Activated T-cell treated with anti-CD3 and anti-CD28 coated beads, Interleukin-2, amount 50 U/mL, for 72 hours (primary cell): ENCODE measurements around the gene PEX5L. TPM values are rescaled to one million over a fixed set of nuclear protein-coding genes. Genes with fewer than 3 reads are reported as not detected.
A peak's percentile ranks its signal among the peaks of the same experiment; 100 is the strongest.
"Not testable (repeated sequence)": the region's sequence is repeated elsewhere in the genome, so short reads cannot be mapped to it uniquely, and the experiment has no call there.

Experiments
- ATAC-seq, 2 donors: fragments of 150-1000 bp; cut with Tn5 transposase; replicated peaks in 1 of 2; 2 replicates each; pipeline ENCODE4 v1.10.0; 2021; ENCODE audit warnings: moderate library complexity in 2 of 2, mild to moderate bottlenecking in 1 of 2
- DNase-seq, 2 donors: peaks; one replicate each; pipeline ENCODE4 v3.0.0; 2021 to 2022; ENCODE audit warnings: mixed read lengths in 1 of 2
- H3K27ac Mint-ChIP-seq: one replicate; pipeline ENCODE4 v1.8.0; 2022; ENCODE audit warnings: mild to moderate bottlenecking, moderate library complexity, mixed read lengths
- H3K27me3 Mint-ChIP-seq: one replicate; pipeline ENCODE4 v1.8.0; 2022; ENCODE audit warnings: low read depth, mixed read lengths
- H3K36me3 Mint-ChIP-seq, 2 donors: one replicate each; pipeline ENCODE4 v1.8.0; 2022; ENCODE audit warnings: mixed read lengths in 2 of 2, mild to moderate bottlenecking in 1 of 2; ENCODE audit not compliant: insufficient read depth in 2 of 2
- H3K4me1 Mint-ChIP-seq: one replicate; pipeline ENCODE4 v1.8.0; 2022; ENCODE audit warnings: low read depth, mixed read lengths
- H3K4me3 Mint-ChIP-seq, 2 donors: one replicate each; pipeline ENCODE4 v1.8.0; 2022; ENCODE audit warnings: mild to moderate bottlenecking in 2 of 2, mixed read lengths in 2 of 2, moderate library complexity in 2 of 2
- H3K9me3 Mint-ChIP-seq, 2 donors: one replicate each; pipeline ENCODE4 v1.8.0; 2022; ENCODE audit warnings: mixed read lengths in 2 of 2
- total RNA-seq, 2 donors: library from RNA; stranded (reverse); gene quantifications; one replicate each; pipeline ENCODE4 v1.2.3, GENCODE V29; 2022

Gene PEX5L
- total RNA-seq, 2 donors from 2014 or later: 0.23 to 0.31 TPM

- H3K27me3 Mint-ChIP-seq: no peaks in the 10 kb centered on the region
- no peak overlapping the region for H3K4me3 Mint-ChIP-seq
- H3K9me3 Mint-ChIP-seq: no peaks in the 10 kb centered on the region
- no peak for ATAC-seq
- no peaks in the 10 kb centered on the region for H3K4me1 Mint-ChIP-seq
- no peaks in the 10 kb centered on the region for H3K36me3 Mint-ChIP-seq
- DNase-seq: no peak
- no peak overlapping the region for H3K27ac Mint-ChIP-seq
These were observed 240.3 kb downstream of the PEX5L start for GRCh38 chr3:179796421-179796820.

DNA sequence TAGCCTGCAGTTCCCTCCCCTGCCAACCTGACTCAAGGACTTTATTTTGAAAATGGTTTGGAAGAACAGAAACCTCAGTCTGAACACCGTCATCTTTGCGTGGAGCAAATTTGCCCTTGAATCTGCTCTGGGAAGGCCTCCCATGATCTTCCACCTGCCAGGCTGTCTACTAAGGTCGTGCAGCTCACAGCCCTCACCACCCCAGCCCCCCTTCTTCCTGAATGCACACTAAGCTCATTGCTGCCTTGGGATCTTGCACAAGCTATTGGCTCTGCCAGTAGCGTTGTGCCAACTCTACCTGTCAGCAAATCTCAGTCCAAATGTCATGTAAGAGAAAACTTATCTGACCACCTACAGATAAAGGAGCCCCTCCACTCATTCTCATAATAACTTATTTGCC lies 242.4 kb downstream of the PEX5L start:
- DNase-seq (no peak), ATAC-seq (no peak)
- Mint-ChIP-seq H3K36me3 (no peaks in the 10 kb centered on the region), H3K4me3 (no peak overlapping the region), H3K27me3 (no peaks in the 10 kb centered on the region), H3K9me3 (no peaks in the 10 kb centered on the region), H3K4me1 (no peaks in the 10 kb centered on the region), H3K27ac (no peak overlapping the region)

DNA sequence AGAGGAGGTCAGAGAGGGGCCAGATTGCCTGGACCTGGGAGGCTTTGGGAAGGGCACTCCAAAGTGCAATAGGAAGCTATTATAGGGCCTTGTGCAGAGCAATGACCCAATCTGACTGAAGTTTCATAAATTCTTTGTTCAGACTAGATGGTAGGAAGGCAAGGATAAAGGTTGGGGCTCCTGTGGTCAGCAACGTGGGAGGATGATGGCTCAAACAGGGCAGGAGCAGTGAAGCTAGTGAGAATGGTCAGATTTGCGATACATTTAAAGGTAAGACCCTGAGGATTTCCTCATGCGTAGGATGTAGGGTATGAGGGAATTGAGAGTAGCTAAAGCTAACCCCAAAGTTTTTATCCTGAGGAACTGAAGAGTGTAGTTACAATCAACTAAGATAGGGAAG lies 244.9 kb downstream of the PEX5L start:
- H3K36me3 Mint-ChIP-seq: no peaks in the 10 kb centered on the region
- DNase-seq (no peak), ATAC-seq (no peak)
- no peaks in the 10 kb centered on the region for H3K9me3 Mint-ChIP-seq
- no peak overlapping the region for H3K27ac Mint-ChIP-seq
- H3K4me1 Mint-ChIP-seq: no peaks in the 10 kb centered on the region
- H3K4me3 Mint-ChIP-seq: no peak overlapping the region
- H3K27me3 Mint-ChIP-seq: no peaks in the 10 kb centered on the region

GRCh38 chr3:179788996-179789395 lies 247.7 kb downstream of the PEX5L start:
- Mint-ChIP-seq H3K36me3 (no peaks in the 10 kb centered on the region), H3K4me3 (no peak overlapping the region), H3K9me3 (no peaks in the 10 kb centered on the region), H3K4me1 (no peaks in the 10 kb centered on the region), H3K27me3 (no peaks in the 10 kb centered on the region), H3K27ac (no peak overlapping the region)
- ATAC-seq: no peak
- no peak for DNase-seq

DNA sequence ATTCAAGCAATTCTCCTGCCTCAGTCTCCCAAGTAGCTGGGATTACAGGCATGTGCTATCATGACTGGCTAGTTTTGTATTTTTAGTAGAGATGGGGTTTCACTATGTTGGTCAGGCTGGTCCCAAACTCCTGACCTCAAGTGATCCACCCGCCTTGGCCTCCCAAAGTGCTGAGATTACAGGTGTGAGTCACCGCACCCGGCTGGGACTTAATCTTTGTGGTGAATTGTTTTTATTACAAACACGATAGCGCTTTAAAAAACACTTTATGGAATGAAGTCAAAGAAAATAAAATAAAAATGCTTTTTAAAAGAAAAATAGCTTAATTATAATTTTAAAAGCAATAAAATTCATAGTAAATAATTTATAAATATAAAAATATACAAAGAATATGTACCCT lies 253.9 kb downstream of the PEX5L start:
- not testable (repeated sequence) for ATAC-seq, H3K36me3 Mint-ChIP-seq, H3K4me1 Mint-ChIP-seq, H3K4me3 Mint-ChIP-seq, H3K9me3 Mint-ChIP-seq, H3K27ac Mint-ChIP-seq, H3K27me3 Mint-ChIP-seq, DNase-seq

GRCh38 chr3:179775416-179776122 lies 261.2 kb downstream of the PEX5L start:
- no peak overlapping the region for H3K27ac Mint-ChIP-seq
- peaks cover 8 to 10% of the 10 kb centered on the region in 2 donors for H3K36me3 Mint-ChIP-seq
- H3K9me3 Mint-ChIP-seq: no peaks in the 10 kb centered on the region
- no peak for ATAC-seq
- H3K27me3 Mint-ChIP-seq: no peaks in the 10 kb centered on the region
- no peaks in the 10 kb centered on the region for H3K4me1 Mint-ChIP-seq
- H3K4me3 Mint-ChIP-seq: no peak overlapping the region
- no peak for DNase-seq

DNA sequence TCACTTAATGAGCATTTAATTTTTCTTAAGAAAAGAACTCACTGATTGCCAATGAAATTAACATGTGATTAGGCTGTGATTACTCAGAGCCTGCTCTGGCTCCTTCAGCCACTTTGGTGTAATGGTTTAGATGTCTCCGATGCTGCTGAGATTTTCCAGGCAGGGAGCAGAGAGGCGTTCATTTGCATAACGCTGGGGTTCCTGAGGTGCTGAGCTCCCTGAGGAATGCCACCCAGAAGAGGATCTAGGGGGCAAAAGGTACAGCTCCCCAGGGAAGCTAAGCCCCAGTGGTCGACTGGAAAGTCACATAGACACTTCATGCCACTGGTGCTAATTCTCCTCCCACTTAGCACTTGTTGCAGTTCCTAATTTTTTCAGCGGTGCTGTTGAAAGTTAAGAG lies 264.4 kb downstream of the PEX5L start:
- Mint-ChIP-seq H3K36me3 (peaks cover 0 to 5% of the 10 kb centered on the region in 2 donors), H3K4me1 (no peaks in the 10 kb centered on the region), H3K9me3 (no peaks in the 10 kb centered on the region), H3K27ac (no peak overlapping the region), H3K27me3 (no peaks in the 10 kb centered on the region), H3K4me3 (no peak overlapping the region)
- DNase-seq (no peak), ATAC-seq (no peak)

DNA sequence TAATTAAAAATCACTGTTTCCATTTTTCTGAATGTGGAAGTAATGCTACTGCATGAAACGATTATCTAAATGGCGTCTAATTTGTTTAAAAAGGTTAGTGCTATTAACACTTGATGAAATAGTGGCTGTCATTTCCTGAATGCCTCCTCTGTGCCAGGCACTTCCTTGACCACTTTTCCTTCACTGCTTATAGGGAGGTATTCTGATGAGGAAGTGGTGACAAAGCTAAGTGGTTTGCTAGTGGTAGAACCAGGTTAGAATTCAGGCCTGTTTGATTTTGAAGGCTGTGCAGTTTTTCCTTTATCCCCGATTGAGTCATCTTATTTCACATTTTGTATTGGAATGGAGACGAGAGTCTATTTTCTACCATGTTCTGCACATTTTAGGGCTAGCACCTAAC lies 264.9 kb downstream of the PEX5L start:
- Mint-ChIP-seq H3K4me3 (no peak overlapping the region), H3K4me1 (no peaks in the 10 kb centered on the region), H3K27ac (no peak overlapping the region), H3K9me3 (no peaks in the 10 kb centered on the region), H3K27me3 (no peaks in the 10 kb centered on the region), H3K36me3 (peaks cover 0 to 9% of the 10 kb centered on the region in 2 donors)
- no peak for ATAC-seq
- DNase-seq: no peak

GRCh38 chr3:179769411-179770247 lies 267.1 kb downstream of the PEX5L start:
- Mint-ChIP-seq H3K4me1 (no peaks in the 10 kb centered on the region), H3K27ac (peak overlapping the region; percentile 38), H3K36me3 (peaks cover 0 to 11% of the 10 kb centered on the region in 2 donors), H3K27me3 (no peaks in the 10 kb centered on the region), H3K4me3 (no peak overlapping the region), H3K9me3 (no peaks in the 10 kb centered on the region)
- no peak for ATAC-seq
- DNase-seq: no peak

DNA sequence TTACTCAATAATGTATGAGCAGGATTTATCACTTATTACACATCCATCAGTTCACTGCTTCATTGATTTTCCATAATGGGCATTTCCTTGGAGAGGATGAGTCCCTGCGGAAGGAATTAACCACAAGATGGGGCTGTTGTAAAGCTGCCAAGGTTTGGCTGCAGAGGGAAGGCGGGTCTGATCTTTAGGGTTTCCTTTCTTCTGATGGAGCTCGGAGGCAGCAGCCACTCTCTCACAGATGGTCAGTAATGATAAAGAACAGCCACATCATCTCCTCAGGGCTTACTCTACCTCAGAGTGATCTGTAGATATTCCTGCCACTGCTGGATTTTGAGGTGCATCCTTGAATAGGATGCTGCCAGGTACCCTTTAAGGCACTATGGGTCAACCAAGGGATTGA lies 268.7 kb downstream of the PEX5L start:
- no peaks in the 10 kb centered on the region for H3K27me3 Mint-ChIP-seq
- H3K4me1 Mint-ChIP-seq: no peaks in the 10 kb centered on the region
- no peak for DNase-seq
- no peaks in the 10 kb centered on the region for H3K9me3 Mint-ChIP-seq
- no peak for ATAC-seq
- no peak overlapping the region for H3K27ac Mint-ChIP-seq
- H3K36me3 Mint-ChIP-seq: peaks cover 0 to 9% of the 10 kb centered on the region in 2 donors
- H3K4me3 Mint-ChIP-seq: no peak overlapping the region

GRCh38 chr3:179766416-179767133 lies 270.2 kb downstream of the PEX5L start:
- Mint-ChIP-seq H3K27me3 (no peaks in the 10 kb centered on the region), H3K4me1 (no peaks in the 10 kb centered on the region), H3K9me3 (no peaks in the 10 kb centered on the region), H3K27ac (no peak overlapping the region), H3K4me3 (no peak overlapping the region), H3K36me3 (peaks cover 0 to 9% of the 10 kb centered on the region in 2 donors)
- DNase-seq (no peak), ATAC-seq (no peak)

- no peak for DNase-seq
- no peaks in the 10 kb centered on the region for H3K9me3 Mint-ChIP-seq
- no peak overlapping the region for H3K27ac Mint-ChIP-seq
These were observed 271.3 kb downstream of the PEX5L start for GRCh38 chr3:179765396-179765795.

GRCh38 chr3:179760944-179761343 lies 275.8 kb downstream of the PEX5L start:
- no peak overlapping the region for H3K4me3 Mint-ChIP-seq

More at GRCh38 chr3:179765396-179765795, 271.3 kb downstream of the PEX5L start:
- no peak for ATAC-seq
- H3K27me3 Mint-ChIP-seq: no peaks in the 10 kb centered on the region
- H3K4me1 Mint-ChIP-seq: no peaks in the 10 kb centered on the region
- H3K4me3 Mint-ChIP-seq: no peak overlapping the region
- H3K36me3 Mint-ChIP-seq: peaks cover 2 to 10% of the 10 kb centered on the region in 2 donors

More at GRCh38 chr3:179760944-179761343, 275.8 kb downstream of the PEX5L start:
- no peaks in the 10 kb centered on the region for H3K27me3 Mint-ChIP-seq
- peaks cover 2 to 11% of the 10 kb centered on the region in 2 donors for H3K36me3 Mint-ChIP-seq
- no peaks in the 10 kb centered on the region for H3K9me3 Mint-ChIP-seq
- H3K27ac Mint-ChIP-seq: no peak overlapping the region
- DNase-seq (no peak), ATAC-seq (no peak)
- no peaks in the 10 kb centered on the region for H3K4me1 Mint-ChIP-seq
